GM23338 (cell line): ENCODE measurements around the gene TAF11L2. TPM values are rescaled to one million over a fixed set of nuclear protein-coding genes. Genes with fewer than 3 reads are reported as not detected.
"Not testable (repeated sequence)": the region's sequence is repeated elsewhere in the genome, so short reads cannot be mapped to it uniquely, and the experiment has no call there.

Experiments used
- ATAC-seq: fragments of 200-7000 bp; cut with Tn5 transposase; 3 replicates; pipeline ENCODE4 v1.9.1; 2020
- DNase-seq: peaks from one replicate; pipeline ENCODE4 v3.0.0-alpha.2; 2015; ENCODE audit warnings: low spot score
- H2AFZ ChIP-seq: fragments of 200-600 bp; sonication (generic); 2 replicates; pipeline ENCODE4 v1.8.0; 2016; ENCODE audit warnings: antibody characterized with exemption, mild to moderate bottlenecking, moderate library complexity
- H3F3A ChIP-seq: fragments of 200-600 bp; sonication (generic); replicated peaks from 2 replicates; pipeline ENCODE4 v1.8.0; 2017; ENCODE audit warnings: antibody characterized with exemption, mixed run types, low read depth
- H3K27ac ChIP-seq: fragments of 200-600 bp; sonication (generic); 2 replicates; pipeline ENCODE4 v1.6.1; 2016; ENCODE audit warnings: low read depth
- H3K27me3 ChIP-seq: fragments of 200-600 bp; sonication (generic); 2 replicates; pipeline ENCODE4 v1.8.0; 2016; ENCODE audit warnings: mild to moderate bottlenecking, mixed run types, moderate library complexity; ENCODE audit not compliant: insufficient read depth
- H3K36me3 ChIP-seq: fragments of 200-600 bp; sonication (generic); 2 replicates; pipeline ENCODE4 v1.8.0; 2016; ENCODE audit warnings: mild to moderate bottlenecking; ENCODE audit not compliant: insufficient read depth
- H3K4me1 ChIP-seq: fragments of 200-600 bp; sonication (generic); 2 replicates; pipeline ENCODE4 v1.8.0; 2016; ENCODE audit warnings: mild to moderate bottlenecking, moderate library complexity; ENCODE audit not compliant: insufficient read depth
- H3K4me2 ChIP-seq: fragments of 200-600 bp; sonication (generic); 2 replicates; pipeline ENCODE4 v1.7.1; 2017; ENCODE audit warnings: mixed run types
- H3K4me3 ChIP-seq: fragments of 200-600 bp; sonication (generic); 2 replicates; pipeline ENCODE4 v1.6.1; 2016; ENCODE audit warnings: mixed run types
- H3K79me2 ChIP-seq: fragments of 200-600 bp; sonication (generic); replicated peaks from 2 replicates; pipeline ENCODE4 v1.8.0; 2017; ENCODE audit warnings: mild to moderate bottlenecking; ENCODE audit not compliant: insufficient read depth
- H3K9me2 ChIP-seq: fragments of 200-600 bp; sonication (generic); 2 replicates; pipeline ENCODE4 v1.8.0; 2017; ENCODE audit not compliant: insufficient read depth
- H4K20me1 ChIP-seq: fragments of 200-600 bp; sonication (generic); replicated peaks from 2 replicates; pipeline ENCODE4 v1.8.0; 2017; ENCODE audit warnings: mild to moderate bottlenecking; ENCODE audit not compliant: insufficient read depth
- H3K27ac Mint-ChIP-seq: 2 replicates; pipeline ENCODE4 v1.8.0; 2020; ENCODE audit warnings: inconsistent platforms, mild to moderate bottlenecking, moderate library complexity, mixed read lengths
- H3K27me3 Mint-ChIP-seq: 3 replicates; pipeline ENCODE4 v1.8.0; 2022; ENCODE audit warnings: low read depth, mild to moderate bottlenecking, moderate library complexity, mixed read lengths, inconsistent platforms; ENCODE audit not compliant: insufficient read depth, poor library complexity
- H3K36me3 Mint-ChIP-seq: 3 replicates; pipeline ENCODE4 v1.8.0; 2021; ENCODE audit warnings: low read depth, mild to moderate bottlenecking, inconsistent platforms, moderate library complexity, mixed read lengths
- H3K4me1 Mint-ChIP-seq: 3 replicates; pipeline ENCODE4 v1.8.0; 2020; ENCODE audit warnings: mild to moderate bottlenecking, inconsistent platforms, mixed read lengths
- H3K4me3 Mint-ChIP-seq: 3 replicates; pipeline ENCODE4 v1.8.0; 2021; ENCODE audit warnings: moderate library complexity, mild to moderate bottlenecking, inconsistent platforms, mixed read lengths
- H3K9me3 Mint-ChIP-seq: 3 replicates; pipeline ENCODE4 v1.8.0; 2020; ENCODE audit warnings: moderate library complexity, mild to moderate bottlenecking, inconsistent platforms, mixed read lengths
- ZNF462 ChIP-seq: fragments of 250-450 bp; sonication (Bioruptor Pico); IDR thresholded peaks from 2 replicates; pipeline ENCODE4 v1.5.0; 2020; ENCODE audit warnings: mild to moderate bottlenecking, moderate library complexity
- polyA plus RNA-seq: library from polyadenylated mRNA; unstranded; fragments of >200 nt; fragmentation: Nextera tagmentation; extraction: Ambion mirVana; gene quantifications from 2 replicates; pipeline ENCODE4 v1.2.1, GENCODE V29; 2016
- total RNA-seq: library from RNA; depleted of rRNA; stranded (reverse); fragments of >200 nt; shearing (Covaris generic); gene quantifications from 2 replicates; pipeline ENCODE4 v1.2.3, GENCODE V29; 2014

TAF11L2 gene
- total and polyA plus RNA-seq, 2 experiments from 2014 or later: not detected

GRCh38 chr5:17511775-17512325, 13.8 kb downstream of the TAF11L2 start (continued):
- TF ChIP-seq ZNF462 (CRISPR knock-in tag): no peak

GRCh38 chr5:17517526-17517925, 19.5 kb downstream of the TAF11L2 start:
- not testable (repeated sequence) for H3K27ac ChIP-seq, H3K9me2 ChIP-seq, H3K79me2 ChIP-seq, ATAC-seq, H2AFZ ChIP-seq, H3K27me3 Mint-ChIP-seq, DNase-seq, H3F3A ChIP-seq, H3K4me3 ChIP-seq, H3K4me2 ChIP-seq, H3K36me3 ChIP-seq, H3K4me1 Mint-ChIP-seq, H3K27ac Mint-ChIP-seq, H3K4me1 ChIP-seq, H3K4me3 Mint-ChIP-seq, H3K27me3 ChIP-seq, H3K9me3 Mint-ChIP-seq, H4K20me1 ChIP-seq, H3K36me3 Mint-ChIP-seq

GRCh38 chr5:17518067-17518466, 20.0 kb downstream of the TAF11L2 start, which contains the start of gene TAF11L3:
TSS of gene TAF11L3 (plus strand) at chr5:17518367.
- H3K27me3 ChIP-seq, H3K9me3 Mint-ChIP-seq, H3K4me1 Mint-ChIP-seq, H3K4me1 ChIP-seq, DNase-seq, H3K9me2 ChIP-seq, ATAC-seq, H3K4me2 ChIP-seq, H3K27me3 Mint-ChIP-seq, H2AFZ ChIP-seq, H3K4me3 ChIP-seq, H3K27ac Mint-ChIP-seq, H3F3A ChIP-seq, H3K27ac ChIP-seq, H3K36me3 Mint-ChIP-seq, H4K20me1 ChIP-seq, H3K36me3 ChIP-seq, H3K79me2 ChIP-seq, H3K4me3 Mint-ChIP-seq: not testable (repeated sequence)

- not testable (repeated sequence) for ATAC-seq, H3K4me1 Mint-ChIP-seq, H3K27ac Mint-ChIP-seq, H3K27ac ChIP-seq, H3K4me3 Mint-ChIP-seq, H3K36me3 Mint-ChIP-seq, H3K4me3 ChIP-seq, H3K4me1 ChIP-seq, H3K9me3 Mint-ChIP-seq, H2AFZ ChIP-seq, H3K4me2 ChIP-seq, H4K20me1 ChIP-seq, H3F3A ChIP-seq, H3K9me2 ChIP-seq, H3K27me3 ChIP-seq, H3K79me2 ChIP-seq, DNase-seq, H3K27me3 Mint-ChIP-seq, H3K36me3 ChIP-seq
These were observed 21.5 kb downstream of the TAF11L2 start for GRCh38 chr5:17519508-17519907.

- H2AFZ ChIP-seq, H3K36me3 Mint-ChIP-seq, H3K27ac Mint-ChIP-seq, H3K79me2 ChIP-seq, H3K4me1 Mint-ChIP-seq, H3K4me3 Mint-ChIP-seq, H3F3A ChIP-seq, H3K9me3 Mint-ChIP-seq, H3K27me3 Mint-ChIP-seq, H3K36me3 ChIP-seq, H3K4me2 ChIP-seq, DNase-seq, ATAC-seq, H3K9me2 ChIP-seq, H3K4me3 ChIP-seq, H3K4me1 ChIP-seq, H3K27me3 ChIP-seq, H3K27ac ChIP-seq, H4K20me1 ChIP-seq: not testable (repeated sequence)
These were observed 23.5 kb downstream of the TAF11L2 start, which contains the start of gene TAF11L4 for GRCh38 chr5:17521501-17521900. TSS of gene TAF11L4 (plus strand) at chr5:17521801.
